ENCODE results near the gene LMX1B. TPM values are rescaled to one million over a fixed set of nuclear protein-coding genes. Genes with fewer than 3 reads are reported as not detected.

The LMX1B gene
- total RNA-seq, 1 donor from 2014 or later: 0.21 TPM

GRCh38 chr9:126623667-126624478, 10.1 kb downstream of the LMX1B start:
- intact Hi-C loops (cut with DNase I): no loop called here
- Histone ChIP-seq H3K27me3 (ENCODE audit: low read depth) (peaks cover 100% of the 10 kb centered on the region), H3K4me1 (peaks cover 17% of the 10 kb centered on the region), H3K9me3 (no peaks in the 10 kb centered on the region), H3K4me3 (no peak overlapping the region), H3K36me3 (no peaks in the 10 kb centered on the region), H3K27ac (no peak overlapping the region)
- TF ChIP-seq CTCF (IDR thresholded peaks at IDR 0.05): no peak
- DNase-seq: no peak
- ATAC-seq: no peak

- Histone ChIP-seq H3K4me1 (peaks cover 15% of the 10 kb centered on the region), H3K4me3 (no peak overlapping the region), H3K9me3 (no peaks in the 10 kb centered on the region), H3K27ac (no peak overlapping the region), H3K27me3 (ENCODE audit: low read depth) (peaks cover 99% of the 10 kb centered on the region), H3K36me3 (no peaks in the 10 kb centered on the region)
- ATAC-seq: no peak
- DNase-seq: no peak
- TF ChIP-seq CTCF (IDR thresholded peaks at IDR 0.05): no peak
- intact Hi-C loops (cut with DNase I): no loop called here
Observed at GRCh38 chr9:126624479-126624826, 10.7 kb downstream of the LMX1B start.

- Histone ChIP-seq H3K36me3 (no peaks in the 10 kb centered on the region), H3K9me3 (no peaks in the 10 kb centered on the region), H3K27ac (no peak overlapping the region), H3K27me3 (ENCODE audit: low read depth) (peaks cover 99% of the 10 kb centered on the region), H3K4me1 (peaks cover 15% of the 10 kb centered on the region), H3K4me3 (no peak overlapping the region)
- intact Hi-C loops (cut with DNase I): no loop called here
- no peak for ATAC-seq
- TF ChIP-seq CTCF (IDR thresholded peaks at IDR 0.05): no peak
- no peak for DNase-seq
Observed at GRCh38 chr9:126624912-126625311, 11.2 kb downstream of the LMX1B start.

- H3K4me1 ChIP-seq: peaks cover 15% of the 10 kb centered on the region
- no peaks in the 10 kb centered on the region for H3K36me3 ChIP-seq
- H3K27ac ChIP-seq: no peak overlapping the region
- peaks cover 98% of the 10 kb centered on the region for H3K27me3 ChIP-seq (ENCODE audit: low read depth)
- peak in 1 of 2 donors; percentile 22 for ATAC-seq
- intact Hi-C loops (cut with DNase I): no loop called here
- TF ChIP-seq CTCF (IDR thresholded peaks at IDR 0.05): no peak
- no peak for DNase-seq
- no peaks in the 10 kb centered on the region for H3K9me3 ChIP-seq
- H3K4me3 ChIP-seq: peak overlapping the region; percentile 51
Observed at GRCh38 chr9:126625329-126626126, 11.8 kb downstream of the LMX1B start.

GRCh38 chr9:126626127-126626925, 12.6 kb downstream of the LMX1B start:
- no peak overlapping the region for H3K27ac ChIP-seq
- no peaks in the 10 kb centered on the region for H3K9me3 ChIP-seq
- H3K4me3 ChIP-seq: peak overlapping the region; percentile 51
- TF ChIP-seq CTCF (IDR thresholded peaks at IDR 0.05): no peak
- DNase-seq: no peak
- peaks cover 98% of the 10 kb centered on the region for H3K27me3 ChIP-seq (ENCODE audit: low read depth)
- no peaks in the 10 kb centered on the region for H3K36me3 ChIP-seq
- H3K4me1 ChIP-seq: peaks cover 15% of the 10 kb centered on the region
- ATAC-seq: no peak
- intact Hi-C loops (cut with DNase I): no loop called here
